DND-41 (cell line): Measurements from ENCODE around the gene ARHGEF38.
A peak's percentile ranks its signal among the peaks of the same experiment; 100 is the strongest.

Experiments used
- ATAC-seq: fragments of 200-7000 bp; cut with Tn5 transposase; 3 replicates; pipeline ENCODE4 v1.9.1; 2021; ENCODE audit warnings: low read depth; ENCODE audit not compliant: insufficient read depth
- DNase-seq: peaks from one replicate; pipeline ENCODE4 v3.0.0-alpha.2; 2020
- H2AFZ ChIP-seq: 2 replicates; pipeline ENCODE4 v1.6.0; 2012; ENCODE audit warnings: low read depth, low read length
- H3K27ac ChIP-seq: 2 replicates; pipeline ENCODE4 v1.5.1; 2012; ENCODE audit warnings: low read length, inconsistent platforms
- H3K27me3 ChIP-seq: fragments of 200-600 bp; sonication (generic); 2 replicates; pipeline ENCODE4 v1.6.0; 2012; ENCODE audit warnings: low read length, mild to moderate bottlenecking, inconsistent platforms; ENCODE audit not compliant: insufficient read depth, poor library complexity
- H3K36me3 ChIP-seq: 2 replicates; pipeline ENCODE4 v1.5.1; 2012; ENCODE audit warnings: low read length, inconsistent platforms; ENCODE audit not compliant: insufficient read depth
- H3K4me1 ChIP-seq: 2 replicates; pipeline ENCODE4 v1.5.1; 2012; ENCODE audit warnings: mild to moderate bottlenecking, low read length; ENCODE audit not compliant: insufficient read depth
- H3K4me2 ChIP-seq: 2 replicates; pipeline ENCODE4 v1.6.0; 2012; ENCODE audit warnings: mild to moderate bottlenecking, moderate library complexity, low read length, inconsistent platforms; ENCODE audit not compliant: insufficient read depth
- H3K4me3 ChIP-seq, 2 experiments: fragments of 200-600 bp in 1 of 2; shearing (Covaris generic) in 1 of 2; 2 replicates each; pipeline ENCODE4 v1.5.1; 2012 to 2016; ENCODE audit warnings: inconsistent platforms in 2 of 2, low read length in 2 of 2, mild to moderate bottlenecking in 2 of 2, low read depth in 1 of 2, moderate library complexity in 1 of 2
- H3K79me2 ChIP-seq: 2 replicates; pipeline ENCODE4 v1.6.0; 2012; ENCODE audit warnings: low read length, inconsistent platforms; ENCODE audit not compliant: insufficient read depth
- H3K9ac ChIP-seq: 2 replicates; pipeline ENCODE4 v1.6.0; 2012; ENCODE audit warnings: low read depth, mild to moderate bottlenecking, inconsistent platforms, low read length, moderate library complexity
- H3K9me3 ChIP-seq: 2 replicates; pipeline ENCODE4 v1.5.1; 2012; ENCODE audit warnings: low read length, moderate library complexity, mild to moderate bottlenecking, inconsistent platforms; ENCODE audit not compliant: insufficient read depth, severe bottlenecking
- H4K20me1 ChIP-seq: 2 replicates; pipeline ENCODE4 v1.6.0; 2012; ENCODE audit warnings: low read length; ENCODE audit not compliant: insufficient read depth
- CTCF ChIP-seq: IDR thresholded peaks from 2 replicates; pipeline ENCODE4 v1.5.1; 2012; ENCODE audit warnings: borderline replicate concordance, low read length, moderate library complexity, mild to moderate bottlenecking; ENCODE audit not compliant: poor library complexity, severe bottlenecking; ENCODE audit errors: extremely low read depth
- EZH2 ChIP-seq: IDR thresholded peaks from 3 replicates; pipeline ENCODE4 v1.6.1; 2012; ENCODE audit warnings: borderline replicate concordance, low read depth, mild to moderate bottlenecking, moderate library complexity, low read length, inconsistent platforms; ENCODE audit not compliant: severe bottlenecking

ARHGEF38 gene

GRCh38 chr4:105714071-105714521 is 161.7 kb downstream of the ARHGEF38 start:
- Histone ChIP-seq H3K27ac (no peak overlapping the region), H3K4me3 (no peak overlapping the region), H3K27me3 (no peaks in the 10 kb centered on the region), H3K79me2 (peaks cover 60% of the 10 kb centered on the region), H3K9ac (no peak overlapping the region), H3K4me1 (peaks cover 21% of the 10 kb centered on the region; the same call in 1 of the 2 replicates), H3K4me2 (no peak overlapping the region), H4K20me1 (peaks cover 17% of the 10 kb centered on the region; the same call in 1 of the 2 replicates), H2AFZ (no peak overlapping the region), H3K9me3 (no peaks in the 10 kb centered on the region), H3K36me3 (peaks cover 8% of the 10 kb centered on the region)
- no peak for TF ChIP-seq CTCF
- TF ChIP-seq EZH2 = no peak
- DNase-seq (no peak), ATAC-seq (no peak)

- no peak overlapping the region for H3K27ac ChIP-seq
- peaks cover 19% of the 10 kb centered on the region; the same call in 1 of the 2 replicates for H4K20me1 ChIP-seq
- TF ChIP-seq EZH2 (no peak), CTCF (no peak)
- H3K79me2 ChIP-seq = peaks cover 54% of the 10 kb centered on the region
- no peaks in the 10 kb centered on the region for H3K27me3 ChIP-seq
- no peak overlapping the region for H2AFZ ChIP-seq
- H3K4me1 ChIP-seq = peaks cover 15% of the 10 kb centered on the region; the same call in 1 of the 2 replicates
- no peak overlapping the region for H3K4me3 ChIP-seq
- ATAC-seq = no peak
- H3K9ac ChIP-seq = no peak overlapping the region
- no peak for DNase-seq
- H3K36me3 ChIP-seq = peaks cover 12% of the 10 kb centered on the region
- H3K9me3 ChIP-seq = no peaks in the 10 kb centered on the region
- no peak overlapping the region for H3K4me2 ChIP-seq
Measured at GRCh38 chr4:105714932-105715331, 162.5 kb downstream of the ARHGEF38 start.

- Histone ChIP-seq H3K4me1 (peaks cover 6% of the 10 kb centered on the region; the same call in 1 of the 2 replicates), H3K27me3 (no peaks in the 10 kb centered on the region), H3K9me3 (no peaks in the 10 kb centered on the region), H3K27ac (no peak overlapping the region), H4K20me1 (peaks cover 19% of the 10 kb centered on the region; the same call in 1 of the 2 replicates), H3K4me3 (no peak overlapping the region), H3K79me2 (peaks cover 45% of the 10 kb centered on the region), H3K4me2 (no peak overlapping the region), H3K36me3 (peaks cover 16% of the 10 kb centered on the region), H3K9ac (no peak overlapping the region), H2AFZ (no peak overlapping the region)
- peak; percentile 55; the same call in 1 of the 3 replicates for ATAC-seq
- TF ChIP-seq EZH2 (no peak), CTCF (peak; percentile 65)
- no peak for DNase-seq
Measured at GRCh38 chr4:105715692-105716278, 163.4 kb downstream of the ARHGEF38 start.
